HK-2 (cell line): ENCODE results near the gene RND3.

ENCODE experiments used
- DNase-seq: peaks from one replicate; pipeline ENCODE4 v3.0.0-alpha.2; 2018; ENCODE audit not compliant: unreplicated experiment

RND3 gene

DNA sequence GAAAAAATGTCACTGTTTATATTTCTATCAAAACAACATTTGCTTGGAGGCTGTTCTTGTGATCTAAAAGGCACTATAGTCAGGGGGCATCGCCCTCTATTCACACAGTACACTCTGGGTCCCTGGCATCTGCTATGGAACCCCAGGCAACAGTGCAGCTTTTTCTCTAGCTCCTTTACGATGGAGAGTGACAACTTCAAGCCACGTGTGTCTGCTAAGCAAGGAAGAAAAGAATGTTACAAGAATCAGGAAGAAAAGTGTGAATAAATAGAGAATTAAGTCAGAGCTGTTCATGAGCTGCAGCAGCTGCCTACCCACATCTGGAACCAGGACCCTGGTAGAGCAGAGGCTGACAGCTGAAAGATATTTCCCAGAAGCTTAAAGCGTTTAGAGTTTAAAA, 11.2 kb downstream of the RND3 start:
- no peak for DNase-seq

DNA sequence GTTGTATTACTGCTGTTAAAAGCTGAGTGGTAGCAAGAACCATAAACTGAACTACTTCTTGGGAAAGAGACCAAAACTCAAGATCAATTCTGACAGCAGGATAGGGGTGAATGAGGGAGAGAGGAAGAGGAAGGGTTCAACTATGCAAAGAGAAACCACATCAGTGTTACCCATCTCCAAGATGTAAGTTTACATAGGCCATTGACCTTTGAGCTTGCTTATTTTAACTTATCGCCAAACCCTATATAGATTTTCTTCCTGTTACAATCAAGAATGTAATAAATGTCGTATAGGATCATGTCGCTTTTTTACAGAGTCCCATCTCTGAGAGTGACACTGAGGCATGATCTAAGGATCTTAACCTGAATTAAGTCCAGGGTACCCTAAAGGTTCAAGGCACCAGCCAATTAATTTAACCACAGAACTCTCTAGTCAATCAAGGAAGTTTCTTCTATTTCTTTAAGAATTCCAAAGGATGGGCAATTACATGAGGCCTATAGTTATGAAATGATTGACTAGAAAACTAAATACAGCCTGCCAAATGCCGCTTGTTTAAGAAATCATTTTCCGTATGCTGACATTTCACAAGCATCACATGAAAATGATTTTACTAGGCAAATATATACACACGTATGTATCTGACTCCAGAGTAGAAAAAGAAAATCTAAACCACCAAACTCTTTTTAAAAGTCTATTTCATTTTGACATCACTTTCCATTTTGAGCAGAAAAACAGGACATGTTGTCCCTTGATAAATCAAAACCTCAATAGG, 11.8 kb downstream of the RND3 start:
- DNase-seq: no peak

DNA sequence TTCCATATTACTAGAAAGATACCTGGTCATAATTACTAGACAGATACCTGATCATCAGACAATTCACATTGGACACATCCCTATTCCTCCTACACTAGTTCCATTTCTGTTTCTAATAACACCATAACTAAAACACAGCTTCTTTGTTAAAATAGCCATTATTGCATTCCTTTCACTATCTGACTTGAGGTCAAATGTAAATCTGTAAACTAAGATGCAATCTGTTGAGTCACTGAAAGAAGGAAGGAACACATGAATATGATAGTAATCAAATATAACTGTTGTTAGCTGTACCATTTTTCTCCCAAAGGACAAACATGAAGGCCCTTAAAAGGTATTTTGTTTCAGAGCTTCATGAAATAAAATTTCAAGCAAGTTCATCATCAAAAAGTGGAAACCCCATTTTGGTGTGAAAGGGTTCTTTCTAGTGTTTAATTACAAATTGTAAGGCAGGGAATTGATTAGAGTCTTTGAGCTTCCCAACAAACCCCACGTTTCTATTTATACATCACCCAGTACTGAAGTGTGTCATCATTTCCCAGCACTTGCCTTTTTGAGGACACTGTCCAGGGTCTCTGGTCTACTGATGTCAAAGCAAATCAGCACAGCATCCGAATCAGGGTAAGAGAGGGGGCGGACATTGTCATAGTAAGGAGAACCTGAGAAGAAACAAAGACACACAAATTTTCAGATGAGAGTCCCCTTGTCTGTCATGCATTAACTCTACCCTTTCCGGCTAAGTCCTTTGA, 13.0 kb downstream of the RND3 start:
- DNase-seq: no peak

- no peak for DNase-seq
Observed at GRCh38 chr2:150473767-150474166, 13.7 kb downstream of the RND3 start.

DNA sequence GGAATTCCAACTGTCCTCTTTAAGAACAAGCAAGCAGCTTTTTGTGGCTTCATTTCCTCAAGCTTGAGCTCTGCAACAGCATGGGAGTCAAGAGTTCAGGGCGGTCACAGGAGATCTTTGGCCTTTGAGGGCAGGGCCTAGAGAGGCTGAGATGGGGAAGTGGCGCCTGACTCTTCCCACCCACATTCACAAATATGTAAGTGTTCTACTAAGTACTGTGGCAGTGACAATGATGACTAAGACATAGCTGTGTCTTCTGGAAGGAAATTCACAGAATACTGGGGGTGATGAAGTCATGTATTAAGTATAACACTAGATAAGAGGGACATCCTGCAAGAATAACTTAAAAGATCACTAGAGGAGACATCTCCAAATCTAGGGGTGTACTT, 15.0 kb downstream of the RND3 start:
- DNase-seq: peak; percentile 77

DNA sequence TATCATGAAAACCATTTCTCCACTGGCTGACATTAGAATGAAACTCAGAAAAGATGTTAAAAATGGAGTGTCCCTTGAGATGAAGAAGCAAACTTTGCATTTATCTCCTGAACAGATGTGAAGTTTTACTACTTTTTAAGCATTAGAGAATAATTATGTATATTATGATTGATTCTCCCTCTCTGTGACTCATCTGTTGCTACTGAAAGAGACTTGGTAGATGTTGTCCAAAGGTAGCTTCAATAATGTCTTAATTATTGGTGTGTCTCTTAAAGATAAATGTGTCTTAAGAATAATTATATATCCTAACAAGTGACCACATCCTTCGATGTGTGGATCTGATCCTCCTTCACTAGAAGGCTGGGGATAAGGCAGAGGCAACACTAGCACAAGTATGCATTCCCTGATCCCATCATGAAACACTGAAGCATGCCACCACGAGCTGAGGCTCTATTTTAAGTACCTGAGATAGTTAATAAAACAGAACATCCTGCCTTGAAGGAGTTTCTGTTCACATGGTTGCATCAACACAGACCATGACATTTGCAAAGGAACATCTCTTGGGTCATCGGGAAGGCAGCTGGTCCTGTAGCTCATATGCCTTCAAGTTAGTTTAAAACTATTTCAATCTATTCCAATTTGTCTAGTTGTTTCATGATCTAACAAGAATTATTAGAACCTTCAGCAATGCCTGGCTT, 15.5 kb downstream of the RND3 start:
- no peak for DNase-seq

DNA sequence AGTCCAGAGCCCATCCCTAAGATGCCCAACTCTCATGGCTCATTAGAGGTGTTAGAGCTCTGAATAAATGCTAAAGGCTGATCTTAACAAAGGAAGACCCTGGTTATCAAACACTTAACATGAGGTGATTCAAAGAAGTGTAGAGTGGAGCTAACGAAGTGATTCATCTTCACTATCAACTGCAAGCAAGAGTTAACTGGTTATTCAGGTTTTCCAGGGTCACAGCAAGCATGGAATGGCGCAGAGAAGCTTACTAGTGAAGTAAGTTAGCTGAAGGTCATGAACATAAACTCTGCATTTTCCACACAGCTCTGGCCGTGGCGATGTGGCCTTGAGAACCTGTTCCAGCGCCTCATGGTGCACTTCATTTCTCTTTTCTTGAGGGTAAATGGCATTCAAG, 17.0 kb downstream of the RND3 start:
- no peak for DNase-seq

- no peak for DNase-seq
Observed at GRCh38 chr2:150469706-150470274, 17.7 kb downstream of the RND3 start.

- DNase-seq: no peak
Observed at GRCh38 chr2:150468350-150468960, 19.0 kb downstream of the RND3 start.

DNA sequence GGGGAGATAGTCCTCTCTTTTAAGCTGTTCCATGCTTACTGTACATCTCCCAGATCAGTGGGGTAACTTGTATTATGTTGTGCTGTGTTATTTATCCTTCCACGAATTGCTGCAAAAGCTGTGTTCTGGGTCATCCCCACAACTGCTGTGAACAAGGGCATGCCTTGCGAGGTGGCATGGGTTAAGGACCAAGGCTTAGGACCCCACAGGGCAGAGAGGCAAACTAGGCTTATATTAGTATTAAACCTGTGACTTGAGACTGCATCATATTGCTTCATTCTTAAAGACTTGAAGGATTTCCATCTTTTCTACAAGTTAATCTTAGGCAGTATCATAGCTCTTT, 19.9 kb downstream of the RND3 start:
- no peak for DNase-seq

DNA sequence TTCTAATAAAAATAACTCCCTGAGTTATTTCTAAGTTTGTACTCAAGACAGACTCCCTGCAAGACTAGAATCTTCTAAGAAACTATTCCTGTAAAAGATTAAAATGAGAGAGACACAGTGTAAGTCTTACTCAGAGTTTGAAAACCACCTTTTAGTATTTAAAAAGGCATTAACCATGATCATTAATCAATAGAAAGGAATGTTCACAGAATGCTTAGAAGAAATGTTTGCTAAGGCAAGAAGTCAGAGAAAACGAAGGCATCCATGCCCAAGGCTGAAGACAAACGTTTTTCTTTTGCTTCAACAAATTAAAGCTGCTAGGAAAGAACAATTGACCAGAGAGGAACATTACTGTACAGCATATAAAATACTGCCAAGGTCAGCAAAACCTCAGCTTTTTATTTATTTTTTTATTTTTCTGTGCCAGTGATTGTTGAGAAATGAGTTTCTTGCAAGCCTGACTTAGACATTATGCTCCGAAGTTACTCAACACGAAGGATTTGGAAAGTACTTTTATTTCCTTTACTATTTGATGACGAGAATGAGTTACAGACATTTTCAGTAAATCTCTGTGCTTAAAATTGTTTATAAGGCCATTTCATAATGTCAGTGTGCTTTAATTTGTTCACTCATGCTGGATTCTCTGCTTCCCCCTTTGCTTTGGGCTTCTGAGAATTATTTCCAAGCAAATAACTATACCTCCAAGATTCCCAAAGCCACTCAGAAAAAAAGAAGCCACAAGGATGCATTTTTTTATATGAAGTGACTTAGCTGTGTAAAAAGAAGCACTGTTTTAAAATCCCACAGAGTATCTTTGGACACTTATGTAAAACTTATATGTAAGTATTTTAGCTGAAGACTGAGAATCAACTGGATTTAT, 20.5 kb downstream of the RND3 start:
- no peak for DNase-seq

GRCh38 chr2:150465703-150466569, 21.5 kb downstream of the RND3 start:
- DNase-seq: no peak

GRCh38 chr2:150464986-150465385, 22.5 kb downstream of the RND3 start:
- no peak for DNase-seq

- DNase-seq: no peak
Observed at GRCh38 chr2:150464270-150464669, 23.2 kb downstream of the RND3 start.

GRCh38 chr2:150462770-150463169, 24.7 kb downstream of the RND3 start:
- DNase-seq: no peak

DNA sequence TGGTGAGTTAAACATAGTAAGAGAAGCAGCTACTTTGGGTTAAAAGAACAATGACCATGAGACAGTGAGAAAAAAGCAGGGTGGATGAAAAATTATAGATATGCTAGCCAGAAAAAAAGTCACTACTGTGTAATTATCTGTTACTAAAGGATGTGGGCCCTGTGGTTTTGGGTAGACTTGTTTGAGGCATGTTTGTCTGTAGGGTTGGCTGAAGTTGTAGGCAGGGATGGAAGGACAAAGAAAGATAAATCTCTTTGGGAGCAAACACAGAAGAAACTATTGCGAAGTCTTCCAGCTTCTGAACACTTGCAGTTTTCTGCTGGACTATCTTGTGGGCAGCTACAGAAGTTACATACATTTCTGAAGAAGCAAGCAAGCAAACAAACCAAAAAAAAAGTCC, 28.2 kb downstream of the RND3 start:
- DNase-seq: no peak

DNA sequence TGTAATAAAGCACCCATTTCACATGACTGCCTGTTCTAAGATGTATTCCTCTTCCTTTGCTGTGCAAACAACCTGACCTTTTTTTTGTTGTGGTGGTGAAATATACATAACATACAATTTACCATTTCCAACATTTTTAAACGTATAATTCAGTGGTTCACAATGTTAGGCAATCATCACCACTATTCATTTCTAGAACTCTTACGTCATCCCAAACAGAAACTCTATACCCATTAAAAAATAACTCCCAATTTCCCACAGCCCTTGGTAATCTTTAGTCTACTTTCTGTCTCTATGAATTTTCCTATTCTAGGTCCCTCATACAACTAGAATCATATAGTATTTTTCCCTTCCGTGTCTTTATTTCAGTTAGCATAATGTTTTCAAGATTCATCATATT, 36.7 kb downstream of the RND3 start:
- no peak for DNase-seq

DNA sequence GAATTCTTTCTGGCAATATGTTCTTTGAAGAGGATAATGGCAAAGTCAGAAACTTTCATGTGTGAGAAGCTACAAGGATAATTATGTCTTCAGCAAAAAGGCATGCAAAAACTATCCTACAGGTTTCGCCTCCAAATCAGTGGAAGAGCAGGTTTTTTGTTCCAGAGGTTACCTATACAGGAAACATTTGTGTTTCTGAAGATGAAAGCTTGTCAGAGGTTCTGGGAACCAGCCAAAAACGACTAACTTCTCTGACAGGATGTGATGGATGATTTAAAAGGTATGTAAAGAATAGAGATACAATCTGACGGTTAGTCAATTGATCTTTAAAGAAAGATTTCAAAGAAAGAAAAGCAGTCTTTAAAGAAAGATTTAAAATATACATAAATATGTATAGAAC, 37.6 kb downstream of the RND3 start:
- no peak for DNase-seq

GRCh38 chr2:150445398-150445797, 42.1 kb downstream of the RND3 start:
- no peak for DNase-seq

- no peak for DNase-seq
Observed at GRCh38 chr2:150442484-150442883, 45.0 kb downstream of the RND3 start.
